Peyer's patch (tissue), 4 donors: ENCODE measurements around the gene SIRT2. TPM values are rescaled to one million over a fixed set of nuclear protein-coding genes. Genes with fewer than 3 reads are reported as not detected.
A peak's percentile ranks its signal among the peaks of the same experiment; 100 is the strongest.

ENCODE experiments used
- DNase-seq, 3 donors: peaks; one replicate each; pipeline ENCODE4 v3.0.0-alpha.2; 2017 to 2019
- H3K27ac ChIP-seq, 4 donors: fragments of 200-600 bp; sonication (generic); one replicate each; pipeline ENCODE4 v1.5.1; 2016 to 2019
- H3K27me3 ChIP-seq, 2 donors: fragments of 200-600 bp; sonication (generic); one replicate each; pipeline ENCODE4 v1.5.1; 2019
- H3K36me3 ChIP-seq, 3 donors: fragments of 200-600 bp; sonication (generic); one replicate each; pipeline ENCODE4 v1.5.1; 2016 to 2019
- H3K4me1 ChIP-seq, 4 donors: fragments of 200-600 bp; sonication (generic); one replicate each; pipeline ENCODE4 v1.5.1; 2016 to 2019
- H3K4me3 ChIP-seq, 4 donors: fragments of 200-600 bp; sonication (generic); 1 replicate in 3 of 4; 2 replicates in 1 of 4; pipeline ENCODE4 v1.5.1; 2016 to 2019; ENCODE audit warnings: mild to moderate bottlenecking in 1 of 4
- H3K9me3 ChIP-seq, 4 donors: fragments of 200-600 bp; sonication (generic); one replicate each; pipeline ENCODE4 v1.5.1; 2016 to 2019; ENCODE audit warnings: mild to moderate bottlenecking in 1 of 4
- POLR2A ChIP-seq, 2 donors: fragments of 450-650 bp; IDR thresholded peaks; one replicate each; pipeline ENCODE4 v1.5.1; 2017; ENCODE audit warnings: antibody characterized with exemption in 2 of 2, mild to moderate bottlenecking in 2 of 2, moderate library complexity in 2 of 2
- total RNA-seq, 4 donors: library from RNA; depleted of rRNA; stranded (reverse); fragments of >200 nt; gene quantifications; one replicate each; pipeline ENCODE4 v1.1.0, GENCODE V29; 2016
- TF ChIP-seq, protein P1 (sequence below), 6 experiments: fragments of 450-650 bp in 4 of 6; fragments of 200-600 bp in 2 of 6; sonication (generic) in 1 of 6; IDR thresholded peaks; one replicate each; pipeline ENCODE4 v1.5.1; 2017 to 2019; ENCODE audit warnings: antibody characterized with exemption in 6 of 6, mild to moderate bottlenecking in 3 of 6, moderate library complexity in 1 of 6

The SIRT2 gene
- total RNA-seq = 10 to 100 TPM; 40.4 to 90.9 (median 78.6) TPM

DNA sequence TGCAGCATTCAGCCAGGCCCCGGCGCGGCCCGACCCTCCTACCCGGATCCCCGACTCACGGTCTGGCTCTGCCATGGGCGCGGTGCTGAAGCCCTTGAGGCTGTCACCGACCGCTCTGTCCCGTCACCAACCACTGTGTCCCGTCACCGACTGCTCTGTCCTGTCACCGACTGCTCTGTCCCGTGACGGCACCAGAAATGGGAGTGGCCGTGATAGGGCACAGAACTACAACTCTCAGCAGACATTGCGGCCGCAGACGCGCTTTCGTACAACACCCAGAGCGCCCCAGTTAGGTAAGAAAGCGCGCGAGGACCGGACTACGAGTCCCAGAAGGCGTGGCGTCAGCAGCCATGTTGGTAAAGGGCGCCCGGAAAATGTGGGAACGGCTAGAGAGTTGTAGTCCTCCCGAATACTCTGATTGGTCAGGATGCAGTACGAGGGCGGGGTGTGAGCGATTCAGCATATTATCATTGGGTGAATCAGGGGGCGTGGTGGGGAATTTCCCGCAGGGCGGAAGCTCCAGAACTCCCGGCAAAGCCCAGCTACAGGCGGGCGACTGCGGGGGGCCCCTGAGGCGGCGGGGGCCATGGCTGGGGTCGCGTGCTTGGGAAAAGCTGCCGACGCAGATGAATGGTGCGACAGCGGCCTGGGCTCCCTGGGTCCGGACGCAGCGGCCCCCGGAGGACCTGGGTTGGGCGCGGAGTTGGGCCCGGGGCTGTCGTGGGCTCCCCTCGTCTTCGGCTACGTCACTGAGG is at the start of gene SIRT2, which contains the start of gene NFKBIB:
Gene SIRT2, minus strand, starts transcription at position 172 of the 755 bp plus-strand sequence. Its CDS starts 97 bp downstream, at position 75.
Gene NFKBIB, plus strand, starts transcription at position 523 of the 755 bp plus-strand sequence. Its CDS starts 64 bp downstream, at position 587.
- peaks cover 0 to 25% (median 3%) of the 10 kb centered on the region in 4 donors for H3K4me1 ChIP-seq

DNA sequence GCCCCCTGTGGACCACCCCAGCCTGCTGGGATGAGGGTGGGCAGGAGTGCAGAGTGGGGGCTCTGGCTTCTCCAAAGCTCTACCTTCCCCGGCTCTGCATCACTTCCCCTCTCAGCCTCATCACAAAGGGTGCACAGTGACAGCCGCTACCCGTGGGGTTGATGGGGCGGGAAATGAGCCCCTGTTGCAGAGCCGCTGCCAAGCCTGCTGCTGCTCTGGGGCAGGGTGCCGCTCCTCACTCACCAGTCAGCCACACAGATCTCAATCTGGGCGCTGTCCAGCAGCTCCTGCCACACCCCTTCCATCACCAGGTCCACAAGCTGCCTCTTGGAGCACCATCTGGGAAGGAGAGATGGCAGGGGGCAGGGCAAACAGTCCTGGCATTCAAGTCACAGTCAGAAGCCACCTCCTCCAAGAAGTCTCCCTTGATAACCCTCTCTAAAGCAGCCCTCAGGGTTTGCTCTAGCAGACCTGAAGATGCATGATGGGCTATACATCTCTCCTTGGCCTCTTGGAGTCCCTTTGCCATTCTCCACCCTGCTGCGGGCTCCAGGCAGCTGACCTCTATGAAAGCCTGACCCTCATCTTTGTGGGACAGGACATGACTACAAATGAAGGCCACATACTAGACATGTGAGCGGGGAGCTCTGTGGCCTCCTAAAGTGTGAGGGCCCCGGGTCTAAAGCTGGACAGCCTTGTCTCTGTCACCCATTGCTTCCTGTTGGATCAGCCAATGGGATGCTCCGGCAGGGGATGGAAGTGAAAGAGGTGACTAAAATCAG is 47.0 kb upstream of the SIRT2 start:
- Histone ChIP-seq H3K27ac (no peak overlapping the region), H3K9me3 (peaks cover 0 to 7% (median 0%) of the 10 kb centered on the region in 4 donors), H3K36me3 (no peaks in the 10 kb centered on the region), H3K27me3 (no peaks in the 10 kb centered on the region), H3K4me3 (no peak overlapping the region), H3K4me1 (peaks cover 4 to 8% (median 7%) of the 10 kb centered on the region in 4 donors)
- TF ChIP-seq, protein P1, sequence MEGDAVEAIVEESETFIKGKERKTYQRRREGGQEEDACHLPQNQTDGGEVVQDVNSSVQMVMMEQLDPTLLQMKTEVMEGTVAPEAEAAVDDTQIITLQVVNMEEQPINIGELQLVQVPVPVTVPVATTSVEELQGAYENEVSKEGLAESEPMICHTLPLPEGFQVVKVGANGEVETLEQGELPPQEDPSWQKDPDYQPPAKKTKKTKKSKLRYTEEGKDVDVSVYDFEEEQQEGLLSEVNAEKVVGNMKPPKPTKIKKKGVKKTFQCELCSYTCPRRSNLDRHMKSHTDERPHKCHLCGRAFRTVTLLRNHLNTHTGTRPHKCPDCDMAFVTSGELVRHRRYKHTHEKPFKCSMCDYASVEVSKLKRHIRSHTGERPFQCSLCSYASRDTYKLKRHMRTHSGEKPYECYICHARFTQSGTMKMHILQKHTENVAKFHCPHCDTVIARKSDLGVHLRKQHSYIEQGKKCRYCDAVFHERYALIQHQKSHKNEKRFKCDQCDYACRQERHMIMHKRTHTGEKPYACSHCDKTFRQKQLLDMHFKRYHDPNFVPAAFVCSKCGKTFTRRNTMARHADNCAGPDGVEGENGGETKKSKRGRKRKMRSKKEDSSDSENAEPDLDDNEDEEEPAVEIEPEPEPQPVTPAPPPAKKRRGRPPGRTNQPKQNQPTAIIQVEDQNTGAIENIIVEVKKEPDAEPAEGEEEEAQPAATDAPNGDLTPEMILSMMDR (IDR thresholded peaks at IDR 0.05) = no peak
- no peak for TF ChIP-seq POLR2A (IDR thresholded peaks at IDR 0.05)
- DNase-seq = no peak

More for the DNA sequence above, at the start of gene SIRT2, which contains the start of gene NFKBIB:
- TF ChIP-seq, protein P1 (IDR thresholded peaks at IDR 0.05) = no peak
- peak; percentile 89 to 95 for TF ChIP-seq POLR2A (IDR thresholded peaks at IDR 0.05)
- H3K27me3 ChIP-seq = no peaks in the 10 kb centered on the region
- no peaks in the 10 kb centered on the region for H3K9me3 ChIP-seq
- peak within 1 kb of the TSS; percentile 87 to 93 (median 90) for H3K27ac ChIP-seq
- DNase-seq = peak; percentile 99 to 100 (median 100)
- peak within 1 kb of the TSS; percentile 70 to 88 (median 80) for H3K4me3 ChIP-seq
- H3K36me3 ChIP-seq = no peaks in the 10 kb centered on the region

DNA sequence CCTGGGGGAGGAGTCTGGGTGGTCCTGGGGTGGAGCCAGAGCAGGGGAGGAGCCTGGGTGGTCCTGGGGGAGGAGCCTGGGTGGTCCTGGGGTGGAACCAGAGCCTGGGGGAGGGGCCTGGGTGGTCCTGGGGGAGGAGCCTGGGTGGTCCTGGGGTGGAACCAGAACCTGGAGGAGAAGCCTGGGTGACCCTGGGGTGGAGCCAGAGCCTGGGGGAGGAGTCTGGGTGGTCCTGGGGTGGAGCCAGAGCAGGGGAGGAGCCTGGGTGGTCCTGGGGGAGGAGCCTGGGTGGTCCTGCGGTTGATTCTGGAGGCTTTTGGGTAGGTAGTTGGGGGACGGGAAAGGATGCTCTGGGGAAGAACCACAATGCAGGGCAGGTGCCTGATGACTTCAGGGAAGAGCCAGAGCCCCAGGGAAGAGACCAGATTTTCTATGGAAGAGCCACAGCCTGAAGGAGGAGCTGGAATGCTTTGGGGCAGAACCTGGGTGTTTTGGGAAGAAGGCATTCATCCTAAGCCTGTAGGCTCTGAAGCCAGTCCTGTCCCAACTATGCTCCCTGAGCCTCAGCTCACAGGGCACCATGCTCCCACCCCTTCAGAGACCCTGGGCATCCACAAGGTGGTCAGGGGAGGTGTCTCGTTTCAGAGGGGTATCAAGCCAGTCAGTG is 46.3 kb upstream of the SIRT2 start:
- H3K36me3 ChIP-seq = no peaks in the 10 kb centered on the region
- TF ChIP-seq POLR2A (IDR thresholded peaks at IDR 0.05) = no peak
- TF ChIP-seq, protein P1 (IDR thresholded peaks at IDR 0.05) = no peak

DNA sequence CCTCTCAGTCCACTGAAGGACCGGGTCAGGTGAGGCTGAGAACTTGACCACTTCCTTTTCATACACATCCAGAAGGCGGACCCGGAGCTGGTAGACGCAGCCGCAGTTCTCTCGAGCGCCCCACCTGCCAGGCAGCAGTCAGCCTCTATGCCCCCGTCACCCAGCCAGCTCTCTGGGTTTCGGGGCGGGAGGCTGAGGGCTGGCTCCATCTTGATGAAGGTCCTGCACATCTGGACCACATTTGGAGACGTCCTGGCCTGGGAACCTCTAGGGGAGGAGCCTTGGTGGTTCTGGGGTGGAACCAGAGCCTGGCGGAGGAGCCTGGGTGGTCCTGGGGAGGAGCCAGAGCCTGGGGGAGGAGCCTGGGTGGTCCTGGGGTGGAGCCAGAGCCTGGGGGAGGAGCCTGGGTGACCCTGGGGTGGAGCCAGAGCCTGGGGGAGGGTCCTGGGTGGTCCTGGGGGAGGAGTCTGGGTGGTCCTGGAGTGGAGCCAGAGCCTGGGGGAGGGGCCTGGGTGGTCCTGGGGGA is 45.6 kb upstream of the SIRT2 start:
- H3K36me3 ChIP-seq = no peaks in the 10 kb centered on the region
- no peak for DNase-seq

More for the DNA sequence above, 46.3 kb upstream of the SIRT2 start:
- peaks cover 0 to 7% (median 0%) of the 10 kb centered on the region in 4 donors for H3K9me3 ChIP-seq
- no peak overlapping the region for H3K4me3 ChIP-seq
- no peak for DNase-seq
- H3K27me3 ChIP-seq = no peaks in the 10 kb centered on the region
- H3K27ac ChIP-seq = no peak overlapping the region
- H3K4me1 ChIP-seq = peaks cover 4 to 8% (median 7%) of the 10 kb centered on the region in 4 donors

More for the DNA sequence above, 45.6 kb upstream of the SIRT2 start:
- Histone ChIP-seq H3K27ac (no peak overlapping the region), H3K4me1 (peaks cover under 1 to 4% (median 3%) of the 10 kb centered on the region in 4 donors), H3K27me3 (no peaks in the 10 kb centered on the region), H3K9me3 (peaks cover 0 to 6% (median 0%) of the 10 kb centered on the region in 4 donors), H3K4me3 (no peak overlapping the region)
- TF ChIP-seq, protein P1 (IDR thresholded peaks at IDR 0.05) = no peak
- TF ChIP-seq POLR2A (IDR thresholded peaks at IDR 0.05) = no peak
